IMR-90 (cell line): ENCODE data around the gene MFAP4. TPM values are rescaled to one million over a fixed set of nuclear protein-coding genes. Genes with fewer than 3 reads are reported as not detected.

Source experiments
- ATAC-seq: fragments of 200-7000 bp; cut with Tn5 transposase; 2 replicates; pipeline ENCODE4 v1.9.1; 2020; ENCODE audit warnings: low read depth, mild to moderate bottlenecking, moderate library complexity
- BruUV-seq: library from RNA; stranded (reverse); fragments of 400-500 nt; replicated peaks from 2 replicates; lab custom pipeline; 2021; lab: Mats Ljungman, UMichigan
- CTCF ChIA-PET: fragments of 300-600 bp; formaldehyde crosslinking; extraction: SDS; loops from one replicate; lab custom pipeline; 2021; ENCODE audit warnings: antibody characterized with exemption; lab: Yijun Ruan, JAX
- POLR2A ChIA-PET: fragments of 300-600 bp; sonication (Branson Sonifier 250); formaldehyde crosslinking; loops from one replicate; lab custom pipeline; 2022; ENCODE audit warnings: antibody characterized with exemption; ENCODE audit not compliant: unreplicated experiment; lab: Charles Lee
- DNase-seq: peaks from one replicate; pipeline ENCODE4 v3.0.0; 2013
- H2AFZ ChIP-seq: replicated peaks from 2 replicates; pipeline ENCODE3; 2013; ENCODE audit warnings: low read length, mild to moderate bottlenecking; ENCODE audit not compliant: poor library complexity
- H2AK5ac ChIP-seq: 2 replicates; pipeline ENCODE4 v1.6.1; 2013; ENCODE audit warnings: low read depth, low read length, inconsistent platforms
- H2AK9ac ChIP-seq: replicated peaks from 2 replicates; pipeline ENCODE3; 2013; ENCODE audit warnings: mild to moderate bottlenecking, low read depth, low read length, moderate library complexity; ENCODE audit not compliant: poor library complexity
- H2BK120ac ChIP-seq: 2 replicates; pipeline ENCODE4 v1.6.1; 2013; ENCODE audit warnings: low read depth, low read length, inconsistent platforms
- H2BK15ac ChIP-seq: 3 replicates; pipeline ENCODE4 v1.6.1; 2013; ENCODE audit warnings: low read depth, low read length, inconsistent platforms
- H2BK20ac ChIP-seq: 2 replicates; pipeline ENCODE4 v1.6.1; 2013; ENCODE audit warnings: low read depth, mild to moderate bottlenecking, inconsistent platforms, low read length, moderate library complexity
- H2BK5ac ChIP-seq: 2 replicates; pipeline ENCODE4 v1.6.1; 2013; ENCODE audit warnings: mild to moderate bottlenecking, low read depth, low read length, inconsistent platforms; ENCODE audit not compliant: poor library complexity, severe bottlenecking
- H3K14ac ChIP-seq: replicated peaks from 2 replicates; pipeline ENCODE4 v1.6.1; 2013; ENCODE audit warnings: low read depth, low read length, inconsistent platforms
- H3K18ac ChIP-seq: 2 replicates; pipeline ENCODE4 v1.6.1; 2013; ENCODE audit warnings: low read depth, low read length, control low read depth
- H3K23ac ChIP-seq: 2 replicates; pipeline ENCODE4 v1.6.1; 2013; ENCODE audit warnings: low read depth, low read length, inconsistent platforms
- H3K27ac ChIP-seq: 2 replicates; pipeline ENCODE4 v1.5.1; 2013; ENCODE audit warnings: mild to moderate bottlenecking, control low read depth, low read length; ENCODE audit not compliant: insufficient read depth
- H3K27me3 ChIP-seq: 2 replicates; pipeline ENCODE4 v1.6.1; 2013; ENCODE audit warnings: low read length; ENCODE audit not compliant: control insufficient read depth, insufficient read depth
- H3K36me3 ChIP-seq: 2 replicates; pipeline ENCODE4 v1.6.1; 2013; ENCODE audit warnings: low read length, mixed read lengths; ENCODE audit not compliant: control insufficient read depth, insufficient read depth
- H3K4ac ChIP-seq: 2 replicates; pipeline ENCODE4 v1.6.1; 2013; ENCODE audit warnings: low read depth, low read length, inconsistent platforms
- H3K4me1 ChIP-seq: 2 replicates; pipeline ENCODE4 v1.6.1; 2013; ENCODE audit warnings: low read length, mixed read lengths; ENCODE audit not compliant: control insufficient read depth, insufficient read depth
- H3K4me2 ChIP-seq: 2 replicates; pipeline ENCODE4 v1.6.1; 2013; ENCODE audit warnings: low read depth, mild to moderate bottlenecking, control low read depth, low read length, moderate library complexity
- H3K4me3 ChIP-seq: 2 replicates; pipeline ENCODE4 v1.5.1; 2013; ENCODE audit warnings: low read depth, mild to moderate bottlenecking, control low read depth, low read length, moderate library complexity; ENCODE audit not compliant: insufficient read depth
- H3K56ac ChIP-seq: 2 replicates; pipeline ENCODE4 v1.6.1; 2013; ENCODE audit warnings: low read length, inconsistent platforms; ENCODE audit not compliant: insufficient read depth; ENCODE audit errors: extremely low read depth
- H3K79me1 ChIP-seq, 2 experiments: 2 replicates each; pipeline ENCODE4 v1.6.1; 2013; ENCODE audit warnings: low read length in 2 of 2, inconsistent platforms in 1 of 2, low read depth in 1 of 2
- H3K9ac ChIP-seq: 2 replicates; pipeline ENCODE4 v1.6.1; 2013; ENCODE audit warnings: low read depth, low read length, control low read depth
- H3K9me1 ChIP-seq: 2 replicates; pipeline ENCODE4 v1.6.1; 2013; ENCODE audit warnings: low read length, inconsistent platforms; ENCODE audit not compliant: insufficient read depth
- H3K9me3 ChIP-seq: 2 replicates; pipeline ENCODE4 v1.6.1; 2013; ENCODE audit warnings: low read length; ENCODE audit not compliant: control insufficient read depth, insufficient read depth
- H4K20me1 ChIP-seq: 2 replicates; pipeline ENCODE4 v1.6.1; 2013; ENCODE audit warnings: low read length, inconsistent platforms; ENCODE audit not compliant: insufficient read depth
- H4K5ac ChIP-seq: 2 replicates; pipeline ENCODE4 v1.6.1; 2013; ENCODE audit warnings: mild to moderate bottlenecking, low read depth, low read length, control low read depth
- H4K8ac ChIP-seq, 2 experiments: 2 replicates each; pipeline ENCODE4 v1.6.1; 2013; ENCODE audit warnings: low read depth in 2 of 2, low read length in 2 of 2, control low read depth in 1 of 2, inconsistent platforms in 1 of 2
- H4K91ac ChIP-seq: 2 replicates; pipeline ENCODE4 v1.6.1; 2013; ENCODE audit warnings: low read depth, low read length, inconsistent platforms; ENCODE audit not compliant: insufficient read depth
- BHLHE40 ChIP-seq: fragments of 150-350 bp; IDR thresholded peaks from 2 replicates; pipeline ENCODE4 v1.6.1; 2016; ENCODE audit warnings: mild to moderate bottlenecking, low read depth, low read length
- CEBPB ChIP-seq: IDR thresholded peaks from 2 replicates; pipeline ENCODE4 v1.6.1; 2012; ENCODE audit warnings: low read depth, low read length, improper control_type of control experiment
- CHD1 ChIP-seq: IDR thresholded peaks from 2 replicates; pipeline ENCODE4 v1.6.1; 2012; ENCODE audit warnings: low read depth, low read length, improper control_type of control experiment
- CTCF ChIP-seq: conservative IDR thresholded peaks from 2 replicates; pipeline ENCODE4 v1.5.1; 2012; ENCODE audit warnings: mild to moderate bottlenecking, low read depth, low read length, improper control_type of control experiment
- FOS ChIP-seq: fragments of 150-350 bp; IDR thresholded peaks from 2 replicates; pipeline ENCODE4 v1.6.1; 2016; ENCODE audit warnings: low read depth, low read length
- MAFK ChIP-seq: IDR thresholded peaks from 2 replicates; pipeline ENCODE4 v1.6.1; 2012; ENCODE audit warnings: low read depth, low read length, improper control_type of control experiment
- MAZ ChIP-seq: IDR thresholded peaks from 2 replicates; pipeline ENCODE4 v1.6.1; 2012; ENCODE audit warnings: low read depth, mild to moderate bottlenecking, low read length, improper control_type of control experiment, moderate library complexity, borderline replicate concordance
- MXI1 ChIP-seq: IDR thresholded peaks from 2 replicates; pipeline ENCODE4 v1.6.1; 2012; ENCODE audit warnings: low read depth, mild to moderate bottlenecking, low read length, moderate library complexity, borderline replicate concordance
- NFE2L2 ChIP-seq: fragments of 150-350 bp; IDR thresholded peaks from 2 replicates; pipeline ENCODE4 v1.6.1; 2016; ENCODE audit warnings: low read depth, mild to moderate bottlenecking, low read length
- POLR2A ChIP-seq: IDR thresholded peaks from 2 replicates; pipeline ENCODE4 v1.6.1; 2012; ENCODE audit warnings: mild to moderate bottlenecking, low read depth, low read length
- RAD21 ChIP-seq: IDR thresholded peaks from 2 replicates; pipeline ENCODE4 v1.6.1; 2012; ENCODE audit warnings: low read length, improper control_type of control experiment
- RCOR1 ChIP-seq: IDR thresholded peaks from 2 replicates; pipeline ENCODE4 v1.6.1; 2012; ENCODE audit warnings: mild to moderate bottlenecking, low read length, improper control_type of control experiment; ENCODE audit not compliant: insufficient replicate concordance
- RFX5 ChIP-seq: IDR thresholded peaks from 2 replicates; pipeline ENCODE4 v1.8.0; 2012; ENCODE audit warnings: low read depth, mild to moderate bottlenecking, low read length, moderate library complexity
- SMC3 ChIP-seq: fragments of 150-350 bp; IDR thresholded peaks from 2 replicates; pipeline ENCODE4 v1.6.1; 2016; ENCODE audit warnings: low read depth, mild to moderate bottlenecking, antibody characterized with exemption, low read length, moderate library complexity
- USF2 ChIP-seq: fragments of 150-350 bp; IDR thresholded peaks from 2 replicates; pipeline ENCODE4 v1.6.1; 2017; ENCODE audit warnings: mild to moderate bottlenecking, antibody characterized with exemption, low read length, low read depth
- WGBS, 2 experiments: methylation state at CpG; one replicate each; pipeline versions ENCODE4 v1.1.5 to v1.1.7; 2013; ENCODE audit warnings: missing lambda C conversion rate in 2 of 2; ENCODE audit not compliant: insufficient read length in 1 of 2; ENCODE audit errors: extremely low coverage in 2 of 2; 5-methylcytosine and 5-hydroxymethylcytosine counted together
- dilution Hi-C: fragments of 300-500 bp; cut with HindIII; formaldehyde crosslinking; loops from one replicate; pipeline ENCODE4 v1.14.3; 2018; ENCODE audit warnings: low sequenced_read_pairs; ENCODE audit not compliant: unreplicated experiment
- in situ Hi-C: fragments of 300-500 bp; cut with MboI; formaldehyde crosslinking; loops from 3 replicates; pipeline ENCODE4 v1.14.3; 2019; ENCODE audit warnings: low sequenced_read_pairs, inconsistent platforms, mixed read lengths
- intact Hi-C: fragments of 100-400 bp; cut with micrococcal nuclease; formaldehyde crosslinking; loops from 2 replicates; pipeline ENCODE4 v1.10.0; 2022
- polyA plus RNA-seq, 3 experiments: library from polyadenylated mRNA; depleted of rRNA; stranded (reverse); fragments of >200 nt; gene quantifications; 2 replicates each; pipeline ENCODE4 v1.2.3, GENCODE V29; 2012; ENCODE audit warnings: low replicate concordance in 1 of 3
- total RNA-seq: library from RNA; depleted of rRNA; stranded (reverse); fragments of >200 nt; gene quantifications from 2 replicates; pipeline ENCODE4 v1.2.3, GENCODE V29; 2012
- TF ChIP-seq, protein P1 (sequence below): fragments of 150-350 bp; IDR thresholded peaks from 2 replicates; pipeline ENCODE4 v1.6.1; 2016; ENCODE audit warnings: low read depth, mild to moderate bottlenecking, low read length, moderate library complexity, borderline replicate concordance

MFAP4 gene
- total and polyA plus RNA-seq, 2 of the 4 experiments (the other 2 are of a cell fraction): 7.0 to 71.6 TPM

DNA sequence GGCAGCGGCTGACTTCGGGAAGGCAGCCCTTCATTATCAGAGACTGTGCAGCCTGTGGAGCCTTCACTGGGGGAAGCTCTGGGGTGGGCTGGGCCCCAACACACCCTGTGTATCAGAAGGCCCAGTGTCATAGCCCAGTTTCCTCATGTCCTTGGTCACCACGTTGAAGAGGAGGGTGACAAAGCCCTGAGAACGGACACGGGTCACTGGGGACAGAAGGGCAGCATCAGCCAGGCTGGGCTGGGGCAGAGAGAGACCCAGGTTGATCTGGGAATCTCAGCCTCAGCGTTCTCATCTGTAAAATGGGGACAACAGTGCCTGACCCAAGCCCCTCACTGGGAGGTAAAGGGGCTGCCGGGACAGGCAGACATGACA is 43.7 kb downstream of the MFAP4 start:
- H3K9ac ChIP-seq: no peak overlapping the region
- in situ Hi-C loops: no loop called here
- 87% methylated on average over 4 of the region's 7 CpGs; no CpG with 5 or more reads in 1 of the 2 experiments for WGBS, 2 experiments
- H2AK5ac ChIP-seq: peak overlapping the region; percentile 50
- H2BK20ac ChIP-seq: no peak overlapping the region
- H2BK5ac ChIP-seq: no peak overlapping the region
- no peak overlapping the region for H2BK120ac ChIP-seq
- H4K20me1 ChIP-seq: peaks cover 8% of the 10 kb centered on the region
- BruUV-seq: no TSS peak
- no peak overlapping the region for H3K4ac ChIP-seq
- dilution Hi-C loops: no loop called here
- H3K4me3 ChIP-seq: no peak overlapping the region
- peaks cover 24% of the 10 kb centered on the region for H3K9me1 ChIP-seq
- no peaks in the 10 kb centered on the region for H3K36me3 ChIP-seq
- H4K8ac ChIP-seq: no peak overlapping the region
- H4K91ac ChIP-seq: peak overlapping the region; percentile 24; the same call in 1 of the 2 replicates
- H2AFZ ChIP-seq: no peak overlapping the region
- no peaks in the 10 kb centered on the region for H3K9me3 ChIP-seq
- H3K18ac ChIP-seq: no peak overlapping the region
- no peak overlapping the region for H4K5ac ChIP-seq
- ATAC-seq (no peak), DNase-seq (no peak)
- ChIA-PET POLR2A (no interaction called here), CTCF (no interaction called here)
- H2BK15ac ChIP-seq: no peak overlapping the region
- H3K14ac ChIP-seq: no peak overlapping the region
- TF ChIP-seq BHLHE40 (no peak), RCOR1 (no peak), NFE2L2 (no peak), MAZ (no peak), USF2 (no peak), MAFK (no peak), SMC3 (no peak), POLR2A (no peak), MXI1 (no peak), RAD21 (no peak), FOS (no peak), CTCF (no peak), CEBPB (no peak), RFX5 (no peak), CHD1 (no peak)
- TF ChIP-seq, protein P1, sequence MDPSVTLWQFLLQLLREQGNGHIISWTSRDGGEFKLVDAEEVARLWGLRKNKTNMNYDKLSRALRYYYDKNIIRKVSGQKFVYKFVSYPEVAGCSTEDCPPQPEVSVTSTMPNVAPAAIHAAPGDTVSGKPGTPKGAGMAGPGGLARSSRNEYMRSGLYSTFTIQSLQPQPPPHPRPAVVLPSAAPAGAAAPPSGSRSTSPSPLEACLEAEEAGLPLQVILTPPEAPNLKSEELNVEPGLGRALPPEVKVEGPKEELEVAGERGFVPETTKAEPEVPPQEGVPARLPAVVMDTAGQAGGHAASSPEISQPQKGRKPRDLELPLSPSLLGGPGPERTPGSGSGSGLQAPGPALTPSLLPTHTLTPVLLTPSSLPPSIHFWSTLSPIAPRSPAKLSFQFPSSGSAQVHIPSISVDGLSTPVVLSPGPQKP: no peak
- H3K27me3 ChIP-seq: no peaks in the 10 kb centered on the region
- H3K56ac ChIP-seq: no peak overlapping the region
- no peak overlapping the region for H3K27ac ChIP-seq
- intact Hi-C loops: no loop called here
- H2AK9ac ChIP-seq: no peak overlapping the region
- H3K79me1 ChIP-seq: peaks cover 0 to 4% of the 10 kb centered on the region in 2 experiments; a peak in 1 of 4 replicates
- H3K4me2 ChIP-seq: no peak overlapping the region
- no peak overlapping the region for H3K23ac ChIP-seq
- peaks cover 26% of the 10 kb centered on the region for H3K4me1 ChIP-seq
